HT-29 (cell line): ENCODE data around the gene IER2. TPM values are rescaled to one million over a fixed set of nuclear protein-coding genes. Genes with fewer than 3 reads are reported as not detected.
"Not testable (repeated sequence)": the region's sequence is repeated elsewhere in the genome, so short reads cannot be mapped to it uniquely, and the experiment has no call there.

Experiments used
- DNase-seq: peaks from one replicate; pipeline ENCODE4 v3.0.0-alpha.2; 2015; ENCODE audit warnings: low spot score
- total RNA-seq: library from RNA; depleted of rRNA; stranded (reverse); fragments of >200 nt; shearing (Covaris generic); gene quantifications from 2 replicates; pipeline ENCODE4 v1.2.3, GENCODE V29; 2014

The IER2 gene
- total RNA-seq, 1 experiment from 2014 or later: 159 TPM

- DNase-seq: peak; percentile 75
Measured at GRCh38 chr19:13163609-13164342, 13.6 kb downstream of the IER2 start.

- peak; percentile 78 for DNase-seq
Measured at GRCh38 chr19:13164343-13165161, 14.3 kb downstream of the IER2 start.

GRCh38 chr19:13165162-13165997, 15.2 kb downstream of the IER2 start:
- DNase-seq: no peak

- not testable (repeated sequence) for DNase-seq
Measured at GRCh38 chr19:13166151-13166550, 15.9 kb downstream of the IER2 start.

GRCh38 chr19:13169769-13170168, 19.6 kb downstream of the IER2 start:
- peak; percentile 83 for DNase-seq

GRCh38 chr19:13171146-13171545, 20.9 kb downstream of the IER2 start:
- no peak for DNase-seq

GRCh38 chr19:13172346-13173138, 22.3 kb downstream of the IER2 start:
- peak; percentile 83 for DNase-seq

- DNase-seq: no peak
Measured at GRCh38 chr19:13173139-13173737, 23.0 kb downstream of the IER2 start.

GRCh38 chr19:13176345-13176744, 26.1 kb downstream of the IER2 start:
- DNase-seq: no peak

- DNase-seq: not testable (repeated sequence)
Measured at GRCh38 chr19:13177584-13177983, 27.4 kb downstream of the IER2 start.

- not testable (repeated sequence) for DNase-seq
Measured at GRCh38 chr19:13178291-13178690, 28.1 kb downstream of the IER2 start.

- DNase-seq: no peak
Measured at GRCh38 chr19:13181747-13182388, 31.7 kb downstream of the IER2 start.

- not testable (repeated sequence) for DNase-seq
Measured at GRCh38 chr19:13184926-13185325, 34.7 kb downstream of the IER2 start.

GRCh38 chr19:13185763-13186657, 35.8 kb downstream of the IER2 start:
- not testable (repeated sequence) for DNase-seq

GRCh38 chr19:13186688-13187087, 36.5 kb downstream of the IER2 start:
- DNase-seq: not testable (repeated sequence)

GRCh38 chr19:13187419-13187818, 37.2 kb downstream of the IER2 start:
- no peak for DNase-seq

GRCh38 chr19:13189600-13189999, 39.4 kb downstream of the IER2 start:
- no peak for DNase-seq

- peak; percentile 47 for DNase-seq
Measured at GRCh38 chr19:13190781-13191540, 40.8 kb downstream of the IER2 start.
